Vagina (tissue), 2 donors: ENCODE measurements around the gene H19.

Experiments used
- POLR2A ChIP-seq, 2 donors: fragments of 450-650 bp; IDR thresholded peaks; one replicate each; pipeline ENCODE4 v1.6.1; 2017; ENCODE audit warnings: antibody characterized with exemption in 2 of 2, mild to moderate bottlenecking in 2 of 2, moderate library complexity in 2 of 2
- POLR2AphosphoS5 ChIP-seq, 2 donors: sonication (generic); formaldehyde crosslinking; IDR thresholded peaks; one replicate each; pipeline ENCODE4 v1.9.0; 2017; ENCODE audit warnings: antibody characterized with exemption in 2 of 2, mild to moderate bottlenecking in 2 of 2, low read depth in 1 of 2; ENCODE audit not compliant: insufficient read depth in 1 of 2
- TF ChIP-seq, protein P1 (sequence below), 3 experiments: fragments of 450-650 bp in 2 of 3; fragments of 200-600 bp in 1 of 3; sonication (generic) in 1 of 3; IDR thresholded peaks; one replicate each; pipeline ENCODE4 v1.5.1; 2017 to 2019; ENCODE audit warnings: antibody characterized with exemption in 3 of 3, mild to moderate bottlenecking in 2 of 3, moderate library complexity in 2 of 3

DNA sequence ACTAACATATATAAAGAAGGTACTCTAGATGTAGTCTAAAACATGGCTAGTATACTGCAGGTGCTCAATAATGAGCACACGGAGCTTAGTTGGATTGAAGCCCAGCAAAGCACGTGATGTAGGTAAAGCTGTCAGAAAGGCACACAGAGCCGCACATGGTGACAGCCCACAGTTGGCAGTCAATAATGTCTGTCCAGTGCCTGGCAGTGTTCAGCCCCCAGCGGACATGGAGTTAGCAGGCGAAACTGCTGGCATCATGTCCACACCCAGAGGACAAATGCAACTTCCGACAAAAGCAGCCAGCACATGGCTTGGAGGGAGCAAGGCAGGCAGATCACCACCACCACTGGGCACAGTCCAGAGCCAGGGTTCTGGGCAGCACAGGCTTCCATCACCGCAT lies 43.5 kb upstream of the H19 start:
- TF ChIP-seq POLR2A (IDR thresholded peaks at IDR 0.05) (no peak), POLR2AphosphoS5 (IDR thresholded peaks at IDR 0.05; ENCODE audit: insufficient read depth in 1 of 2, low read depth in 1 of 2) (no peak)
- TF ChIP-seq, protein P1, sequence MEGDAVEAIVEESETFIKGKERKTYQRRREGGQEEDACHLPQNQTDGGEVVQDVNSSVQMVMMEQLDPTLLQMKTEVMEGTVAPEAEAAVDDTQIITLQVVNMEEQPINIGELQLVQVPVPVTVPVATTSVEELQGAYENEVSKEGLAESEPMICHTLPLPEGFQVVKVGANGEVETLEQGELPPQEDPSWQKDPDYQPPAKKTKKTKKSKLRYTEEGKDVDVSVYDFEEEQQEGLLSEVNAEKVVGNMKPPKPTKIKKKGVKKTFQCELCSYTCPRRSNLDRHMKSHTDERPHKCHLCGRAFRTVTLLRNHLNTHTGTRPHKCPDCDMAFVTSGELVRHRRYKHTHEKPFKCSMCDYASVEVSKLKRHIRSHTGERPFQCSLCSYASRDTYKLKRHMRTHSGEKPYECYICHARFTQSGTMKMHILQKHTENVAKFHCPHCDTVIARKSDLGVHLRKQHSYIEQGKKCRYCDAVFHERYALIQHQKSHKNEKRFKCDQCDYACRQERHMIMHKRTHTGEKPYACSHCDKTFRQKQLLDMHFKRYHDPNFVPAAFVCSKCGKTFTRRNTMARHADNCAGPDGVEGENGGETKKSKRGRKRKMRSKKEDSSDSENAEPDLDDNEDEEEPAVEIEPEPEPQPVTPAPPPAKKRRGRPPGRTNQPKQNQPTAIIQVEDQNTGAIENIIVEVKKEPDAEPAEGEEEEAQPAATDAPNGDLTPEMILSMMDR (IDR thresholded peaks at IDR 0.05) = no peak
